Lung (tissue), 16 donors: ENCODE measurements around the gene NEB. TPM values are rescaled to one million over a fixed set of nuclear protein-coding genes. Genes with fewer than 3 reads are reported as not detected.

ENCODE experiments used
- ATAC-seq: fragments of 200-7000 bp; cut with Tn5 transposase; one replicate; pipeline ENCODE4 v1.9.1; 2020; ENCODE audit warnings: moderate number of reproducible peaks; ENCODE audit not compliant: insufficient read depth, low FRiP score
- DNase-seq, 3 donors: peaks; one replicate each; pipeline ENCODE4 v3.0.0-alpha.2; 2013 to 2017
- H3K27ac ChIP-seq, 2 donors: one replicate each; pipeline ENCODE4 v1.5.1; 2013; ENCODE audit warnings: mild to moderate bottlenecking in 2 of 2, moderate library complexity in 2 of 2, control low read depth in 1 of 2, inconsistent platforms in 1 of 2, low read depth in 1 of 2, low read length in 1 of 2
- H3K27me3 ChIP-seq, 3 donors: one replicate each; pipeline ENCODE4 v1.5.1; 2013; ENCODE audit warnings: low read length in 2 of 3; ENCODE audit not compliant: control insufficient read depth in 3 of 3, insufficient read depth in 3 of 3
- H3K36me3 ChIP-seq, 4 donors: one replicate each; pipeline ENCODE4 v1.5.1; 2013; ENCODE audit warnings: low read length in 4 of 4, mild to moderate bottlenecking in 1 of 4, moderate library complexity in 1 of 4; ENCODE audit not compliant: control insufficient read depth in 4 of 4, insufficient read depth in 4 of 4
- H3K4me1 ChIP-seq, 5 donors: one replicate each; pipeline ENCODE4 v1.5.1; 2013; ENCODE audit warnings: low read length in 5 of 5, mild to moderate bottlenecking in 2 of 5, moderate library complexity in 1 of 5; ENCODE audit not compliant: control insufficient read depth in 5 of 5, insufficient read depth in 5 of 5
- H3K4me3 ChIP-seq: one replicate; pipeline ENCODE4 v1.5.1; 2013; ENCODE audit warnings: mild to moderate bottlenecking, control low read depth, moderate library complexity
- H3K9ac ChIP-seq, 2 donors: one replicate each; pipeline ENCODE4 v1.5.1; 2013; ENCODE audit warnings: low read length in 2 of 2, control low read depth in 1 of 2; ENCODE audit not compliant: insufficient read depth in 1 of 2
- H3K9me3 ChIP-seq, 4 donors: one replicate each; pipeline ENCODE4 v1.5.1; 2013; ENCODE audit warnings: low read length in 3 of 4, mild to moderate bottlenecking in 1 of 4, moderate library complexity in 1 of 4; ENCODE audit not compliant: control insufficient read depth in 4 of 4, insufficient read depth in 3 of 4
- CTCF ChIP-seq: IDR thresholded peaks from 2 replicates; pipeline ENCODE4 v1.5.1; 2012; ENCODE audit warnings: mild to moderate bottlenecking; ENCODE audit errors: control extremely low read depth, extremely low read depth
- WGBS, 2 donors: extraction: QIAGEN DNeasy Blood & Tissue Kit; methylation state at CpG; one replicate each; pipeline ENCODE4 v1.1.7; 2013; 5-methylcytosine and 5-hydroxymethylcytosine counted together
- long read RNA-seq, 5 donors: transcript quantifications; one replicate each; lab custom pipeline, GENCODE V29; 2026
- polyA plus RNA-seq, 2 donors: library from polyadenylated mRNA; stranded (reverse); fragments of 200-250 nt; gene quantifications; one replicate each; pipeline ENCODE4 v1.2.1, GENCODE V29; 2013
- total RNA-seq, 2 donors: library from RNA; depleted of rRNA in 1 of 2; stranded (reverse); fragments of >200 nt in 1 of 2; gene quantifications; one replicate each; pipeline ENCODE4 v1.2.1, GENCODE V29; 2014 to 2021
- donor health status: control.
- donor health status: control.
- donor health status: Bipolar disorder and iron deficiency.
- donor health status: healthy.
- donor health status: DM: yes; HTN: yes; CAD: no.

Gene NEB
- total RNA-seq, result 1 to 10 TPM in 1 of 2 donors, under 1 TPM in 1; 0.83 to 2.1 TPM
- 1 to 10 TPM in 1 of 2 donors, under 1 TPM in 1; 0.52 to 1.2 TPM for polyA plus RNA-seq
- long read RNA-seq, donor 1, result 0 reads
- long read RNA-seq, donor 2, result 0 reads
- long read RNA-seq, donor 3, result 0 reads
- long read RNA-seq, donor 4, result 0 reads
- long read RNA-seq, donor 5, result 0 reads

GRCh38 chr2:151733771-151734672, at the start of gene NEB:
TSS of gene NEB (minus strand) at chr2:151734476. CDS start at chr2:151733156, 1,320 bp downstream.
- Histone ChIP-seq H3K36me3 (no peaks in the 10 kb centered on the region), H3K27me3 (no peaks in the 10 kb centered on the region), H3K4me1 (peaks cover 0 to 26% (median 0%) of the 10 kb centered on the region in 5 donors), H3K9ac (no peak within 1 kb of the TSS), H3K27ac (no peak within 1 kb of the TSS), H3K9me3 (peaks cover 0 to 2% (median 0%) of the 10 kb centered on the region in 4 donors), H3K4me3 (no peak within 1 kb of the TSS)
- no peak for TF ChIP-seq CTCF
- DNase-seq, result peak; percentile 69 to 97 (median 95)
- WGBS, 2 donors, result 80 to 88% methylated on average over 11 of the region's 11 CpGs
- no peak for ATAC-seq

- no peaks in the 10 kb centered on the region for H3K4me1 ChIP-seq
- no peak overlapping the region for H3K4me3 ChIP-seq
- no peak for TF ChIP-seq CTCF
- DNase-seq (no peak), ATAC-seq (no peak)
- whole genome bisulfite sequencing, 2 donors, result 97 to 99% methylated on average over 2 of the region's 2 CpGs
- H3K27ac ChIP-seq, result no peak overlapping the region
- no peak overlapping the region for H3K9ac ChIP-seq
- H3K27me3 ChIP-seq, result no peaks in the 10 kb centered on the region
- peaks cover 6 to 23% (median 13%) of the 10 kb centered on the region in 4 donors for H3K36me3 ChIP-seq
- H3K9me3 ChIP-seq, result no peaks in the 10 kb centered on the region
Observed at GRCh38 chr2:151783133-151783520, 48.9 kb upstream of the NEB start.

GRCh38 chr2:151782378-151783132, 48.3 kb upstream of the NEB start:
- peaks cover 6 to 26% (median 11%) of the 10 kb centered on the region in 4 donors for H3K36me3 ChIP-seq
- H3K27me3 ChIP-seq, result no peaks in the 10 kb centered on the region
- DNase-seq (no peak), ATAC-seq (no peak)
- no peaks in the 10 kb centered on the region for H3K9me3 ChIP-seq
- WGBS, 2 donors, result 76 to 85% methylated on average over 6 of the region's 6 CpGs
- H3K9ac ChIP-seq, result no peak overlapping the region
- no peak overlapping the region for H3K4me3 ChIP-seq
- no peak overlapping the region for H3K27ac ChIP-seq
- TF ChIP-seq CTCF, result no peak
- no peaks in the 10 kb centered on the region for H3K4me1 ChIP-seq
